Aorta (tissue), 5 donors: ENCODE measurements around the gene ULK4. TPM values are rescaled to one million over a fixed set of nuclear protein-coding genes. Genes with fewer than 3 reads are reported as not detected.
"Not testable (repeated sequence)": the region's sequence is repeated elsewhere in the genome, so short reads cannot be mapped to it uniquely, and the experiment has no call there.

ENCODE experiments used
- ATAC-seq: fragments of 200-7000 bp; cut with Tn5 transposase; one replicate; pipeline ENCODE4 v1.9.1; 2022; ENCODE audit warnings: moderate library complexity; ENCODE audit not compliant: low FRiP score
- DNase-seq, 2 donors: peaks; one replicate each; pipeline ENCODE4 v3.0.0-alpha.2; 2020
- H3K27ac ChIP-seq, 2 donors: one replicate each; pipeline ENCODE4 v1.5.1; 2013; ENCODE audit warnings: low read length in 2 of 2, mild to moderate bottlenecking in 2 of 2, moderate library complexity in 2 of 2, control low read depth in 1 of 2, inconsistent platforms in 1 of 2, low read depth in 1 of 2
- H3K27me3 ChIP-seq, 2 donors: one replicate each; pipeline ENCODE4 v1.6.1; 2013; ENCODE audit warnings: control low read depth in 1 of 2, low read length in 1 of 2, mild to moderate bottlenecking in 1 of 2, moderate library complexity in 1 of 2; ENCODE audit not compliant: insufficient read depth in 2 of 2, control insufficient read depth in 1 of 2
- H3K36me3 ChIP-seq, 2 donors: one replicate each; pipeline ENCODE4 v1.6.1; 2013; ENCODE audit warnings: control low read depth in 1 of 2, low read length in 1 of 2, mild to moderate bottlenecking in 1 of 2; ENCODE audit not compliant: insufficient read depth in 2 of 2, control insufficient read depth in 1 of 2
- H3K4me1 ChIP-seq, 2 donors: one replicate each; pipeline ENCODE4 v1.6.1; 2013; ENCODE audit warnings: low read length in 2 of 2, control low read depth in 1 of 2, mild to moderate bottlenecking in 1 of 2, moderate library complexity in 1 of 2; ENCODE audit not compliant: insufficient read depth in 2 of 2, control insufficient read depth in 1 of 2
- H3K4me3 ChIP-seq, 2 donors: one replicate each; pipeline ENCODE4 v1.5.1; 2013; ENCODE audit warnings: low read length in 2 of 2, control low read depth in 1 of 2, mild to moderate bottlenecking in 1 of 2
- H3K9me3 ChIP-seq: one replicate; pipeline ENCODE4 v1.6.1; 2013; ENCODE audit warnings: mild to moderate bottlenecking, low read length; ENCODE audit not compliant: control insufficient read depth
- WGBS, 2 donors: extraction: QIAGEN DNeasy Blood & Tissue Kit; methylation state at CpG; one replicate each; pipeline ENCODE4 v1.1.7; 2013; 5-methylcytosine and 5-hydroxymethylcytosine counted together
- intact Hi-C, 2 donors: fragments of 100-400 bp; cut with DNase I; formaldehyde crosslinking; loops; one replicate each; pipeline versions ENCODE4 v1.14.2 to v1.15.0; 2022
- polyA plus RNA-seq, 2 donors: library from polyadenylated mRNA; stranded (reverse); fragments of 200-250 nt; gene quantifications; one replicate each; pipeline ENCODE4 v1.2.3, GENCODE V29; 2013
- total RNA-seq, 2 donors: library from RNA; stranded (reverse); fragmentation: NEBNext Ultra II Directional; extraction: Animal tissue kit (Norgen Biotek cat#: 25700); gene quantifications; one replicate each; pipeline ENCODE4 v1.2.1, GENCODE V29; 2021
- donor health status: healthy with polysubstance abuse.
- donor health status: Bipolar disorder and iron deficiency.
- donor health status: DM: no; HTN: no; CAD: no.
- donor health status: DM: no; HTN: no; CAD: no.
- donor health status: DM: yes; HTN: yes; CAD: no.

ULK4 gene
- total and polyA plus RNA-seq, 4 donors = 1.1 to 15.2 (median 7.5) TPM

- WGBS, 2 donors = 96 to 98% methylated on average over 22 to 24 of the region's 24 CpGs
These were observed 117.6 kb downstream of the ULK4 start for GRCh38 chr3:41844256-41844655.

GRCh38 chr3:41840936-41841668 is 120.8 kb downstream of the ULK4 start:
- H3K9me3 ChIP-seq, H3K27ac ChIP-seq, H3K4me1 ChIP-seq, DNase-seq, H3K36me3 ChIP-seq, ATAC-seq, intact Hi-C loops, H3K4me3 ChIP-seq, H3K27me3 ChIP-seq: not testable (repeated sequence)
- WGBS, 2 donors = 98% methylated on average over 48 to 52 of the region's 52 CpGs

More at GRCh38 chr3:41844256-41844655, 117.6 kb downstream of the ULK4 start:
- H3K27ac ChIP-seq, ATAC-seq, H3K4me1 ChIP-seq, DNase-seq, intact Hi-C loops, H3K9me3 ChIP-seq, H3K27me3 ChIP-seq, H3K36me3 ChIP-seq, H3K4me3 ChIP-seq: not testable (repeated sequence)

GRCh38 chr3:41836360-41837134 is 125.4 kb downstream of the ULK4 start:
- Histone ChIP-seq H3K9me3 (no peaks in the 10 kb centered on the region), H3K27ac (no peak overlapping the region), H3K4me3 (no peak overlapping the region), H3K27me3 (no peaks in the 10 kb centered on the region), H3K4me1 (no peaks in the 10 kb centered on the region), H3K36me3 (no peaks in the 10 kb centered on the region)
- intact Hi-C loops = no loop called here
- no peak for ATAC-seq
- no peak for DNase-seq
- 72 to 73% methylated on average over 11 of the region's 11 CpGs for WGBS, 2 donors

- Histone ChIP-seq H3K9me3 (no peaks in the 10 kb centered on the region), H3K27me3 (no peaks in the 10 kb centered on the region), H3K27ac (no peak overlapping the region), H3K4me1 (no peaks in the 10 kb centered on the region), H3K4me3 (no peak overlapping the region), H3K36me3 (no peaks in the 10 kb centered on the region)
- WGBS, 2 donors = 95 to 100% methylated on average over 3 of the region's 3 CpGs
- no peak for ATAC-seq
- no peak for DNase-seq
- intact Hi-C loops = no loop called here
These were observed 128.3 kb downstream of the ULK4 start for GRCh38 chr3:41833628-41834027.

- DNase-seq (no peak), ATAC-seq (no peak)
- Histone ChIP-seq H3K36me3 (no peaks in the 10 kb centered on the region), H3K27me3 (no peaks in the 10 kb centered on the region), H3K9me3 (no peaks in the 10 kb centered on the region), H3K27ac (no peak overlapping the region), H3K4me1 (no peaks in the 10 kb centered on the region), H3K4me3 (no peak overlapping the region)
- WGBS, 2 donors = 42 to 44% methylated on average over 3 of the region's 3 CpGs
- intact Hi-C loops = no loop called here
These were observed 142.7 kb downstream of the ULK4 start for GRCh38 chr3:41819236-41819635.

- Histone ChIP-seq H3K27ac (no peak overlapping the region), H3K4me3 (no peak overlapping the region), H3K27me3 (no peaks in the 10 kb centered on the region), H3K4me1 (peaks cover 0 to 2% of the 10 kb centered on the region in 2 donors), H3K36me3 (no peaks in the 10 kb centered on the region), H3K9me3 (peaks cover 2% of the 10 kb centered on the region)
- no peak for DNase-seq
- WGBS, 2 donors = 86 to 94% methylated on average over 8 of the region's 8 CpGs
- no peak for ATAC-seq
- intact Hi-C loops = no loop called here
These were observed 153.3 kb downstream of the ULK4 start for GRCh38 chr3:41808618-41809017.

- WGBS, 2 donors = 91 to 98% methylated on average over 1 of the region's 1 CpG
- DNase-seq (no peak), ATAC-seq (no peak)
- intact Hi-C loops = no loop called here
- Histone ChIP-seq H3K4me3 (no peak overlapping the region), H3K36me3 (no peaks in the 10 kb centered on the region), H3K9me3 (peaks cover 2% of the 10 kb centered on the region), H3K27ac (no peak overlapping the region), H3K4me1 (peaks cover 0 to 2% of the 10 kb centered on the region in 2 donors), H3K27me3 (no peaks in the 10 kb centered on the region)
These were observed 153.8 kb downstream of the ULK4 start for GRCh38 chr3:41808152-41808551.

GRCh38 chr3:41794748-41795589 is 166.9 kb downstream of the ULK4 start:
- no peak overlapping the region for H3K4me3 ChIP-seq
- H3K27me3 ChIP-seq = no peaks in the 10 kb centered on the region
- no peaks in the 10 kb centered on the region for H3K36me3 ChIP-seq
- 86 to 91% methylated on average over 5 of the region's 5 CpGs for WGBS, 2 donors
- intact Hi-C loops = no loop called here
- H3K27ac ChIP-seq = no peak overlapping the region
- ATAC-seq (no peak), DNase-seq (no peak)
- H3K9me3 ChIP-seq = no peaks in the 10 kb centered on the region
- H3K4me1 ChIP-seq = no peaks in the 10 kb centered on the region
